Measurements from ENCODE around the gene RPS19BP1.

Gene RPS19BP1

GRCh38 chr22:39532215-39533073, at the start of gene RPS19BP1:
RPS19BP1 (minus strand) TSS chr22:39532748; CDS start chr22:39532738, 10 bp downstream.
- Histone ChIP-seq H3K27me3 (replicated peaks; ENCODE audit: control insufficient read depth, insufficient read depth, low read length) (no peaks in the 10 kb centered on the region), H3K36me3 (ENCODE audit: control insufficient read depth, insufficient read depth, low read length) (peaks cover 7% of the 10 kb centered on the region)
- no peak for TF ChIP-seq CTCF (IDR thresholded peaks at IDR 0.05; ENCODE audit: insufficient read depth, low read length, poor library complexity, severe bottlenecking)

GRCh38 chr22:39581303-39581702, 48.8 kb upstream of the RPS19BP1 start:
- DNase-seq (ENCODE audit: extremely low read depth, insufficient read length) = no peak
- no peak for TF ChIP-seq CTCF (IDR thresholded peaks at IDR 0.05; ENCODE audit: insufficient read depth, low read length, poor library complexity, severe bottlenecking)
- H3K27me3 ChIP-seq (replicated peaks; ENCODE audit: control insufficient read depth, insufficient read depth, low read length) = no peaks in the 10 kb centered on the region; the same call in none of the 2 replicates
- no peak overlapping the region for H3K4me3 ChIP-seq (replicated peaks; ENCODE audit: low read depth, low read length)
- H3K36me3 ChIP-seq (ENCODE audit: control insufficient read depth, insufficient read depth, low read length) = no peaks in the 10 kb centered on the region

More at GRCh38 chr22:39532215-39533073, at the start of gene RPS19BP1:
- peak within 1 kb of the TSS; percentile 95 for H3K4me3 ChIP-seq (replicated peaks; ENCODE audit: low read depth, low read length)
- peak; percentile 99 for DNase-seq (ENCODE audit: extremely low read depth, insufficient read length)

- Histone ChIP-seq H3K4me3 (replicated peaks; ENCODE audit: low read depth, low read length) (no peak overlapping the region), H3K36me3 (ENCODE audit: control insufficient read depth, insufficient read depth, low read length) (no peaks in the 10 kb centered on the region), H3K27me3 (replicated peaks; ENCODE audit: control insufficient read depth, insufficient read depth, low read length) (no peaks in the 10 kb centered on the region; the same call in none of the 2 replicates)
- no peak for DNase-seq (ENCODE audit: extremely low read depth, insufficient read length)
- no peak for TF ChIP-seq CTCF (IDR thresholded peaks at IDR 0.05; ENCODE audit: insufficient read depth, low read length, poor library complexity, severe bottlenecking)
These were observed 48.2 kb upstream of the RPS19BP1 start for GRCh38 chr22:39580795-39581194.

GRCh38 chr22:39580006-39580441, 47.5 kb upstream of the RPS19BP1 start:
- DNase-seq (ENCODE audit: extremely low read depth, insufficient read length) = no peak
- Histone ChIP-seq H3K36me3 (ENCODE audit: control insufficient read depth, insufficient read depth, low read length) (no peaks in the 10 kb centered on the region), H3K27me3 (replicated peaks; ENCODE audit: control insufficient read depth, insufficient read depth, low read length) (no peaks in the 10 kb centered on the region; the same call in none of the 2 replicates), H3K4me3 (replicated peaks; ENCODE audit: low read depth, low read length) (no peak overlapping the region)
- TF ChIP-seq CTCF (IDR thresholded peaks at IDR 0.05; ENCODE audit: insufficient read depth, low read length, poor library complexity, severe bottlenecking) = no peak

- H3K36me3 ChIP-seq (ENCODE audit: control insufficient read depth, insufficient read depth, low read length) = no peaks in the 10 kb centered on the region
- H3K27me3 ChIP-seq (replicated peaks; ENCODE audit: control insufficient read depth, insufficient read depth, low read length) = peaks cover 1% of the 10 kb centered on the region
- H3K4me3 ChIP-seq (replicated peaks; ENCODE audit: low read depth, low read length) = no peak overlapping the region
- no peak for DNase-seq (ENCODE audit: extremely low read depth, insufficient read length)
- no peak for TF ChIP-seq CTCF (IDR thresholded peaks at IDR 0.05; ENCODE audit: insufficient read depth, low read length, poor library complexity, severe bottlenecking)
These were observed 45.4 kb upstream of the RPS19BP1 start for GRCh38 chr22:39577900-39578299.

Data from GM06990 (cell line).